ENCODE measurements around the gene POLR3C. TPM values are rescaled to one million over a fixed set of nuclear protein-coding genes. Genes with fewer than 3 reads are reported as not detected.

The POLR3C gene
- total and polyA plus RNA-seq, 2 of the 13 experiments (the other 11 are each of a cell fraction or from before 2014, with no cell fraction given): 15.5 to 24.3 TPM

- TF ChIP-seq TFDP2 (CRISPR knock-in tag; IDR thresholded peaks at IDR 0.05) (peak; percentile 82; the same call in 1 of the 2 replicates), NFAT5 (CRISPR knock-in tag; IDR thresholded peaks at IDR 0.05) (peak; percentile 73; the same call in 1 of the 2 replicates), SRSF4 (IDR thresholded peaks at IDR 0.05; ENCODE audit: low read depth, low read length, poor library complexity, severe bottlenecking) (no peak), ZNF256 (CRISPR knock-in tag; conservative IDR thresholded peaks at IDR 0.05) (0 out of 2 replicates have a peak, but pooled peaks have one; percentile 35), ZNF605 (CRISPR knock-in tag; IDR thresholded peaks at IDR 0.05) (peak; percentile 58; the same call in 1 of the 2 replicates), TFE3 (CRISPR knock-in tag; IDR thresholded peaks at IDR 0.05) (0 out of 2 replicates have a peak, but pooled peaks have one; percentile 57), CEBPZ (IDR thresholded peaks at IDR 0.05; ENCODE audit: low read length) (no peak), NONO (IDR thresholded peaks at IDR 0.05) (no peak), NONO (CRISPR knock-in tag; conservative IDR thresholded peaks at IDR 0.05) (peak; percentile 36; the same call in 1 of the 2 replicates), ZHX1 (CRISPR knock-in tag; IDR thresholded peaks at IDR 0.05; ENCODE audit: low read depth) (peak; percentile 69), PCBP1 (IDR thresholded peaks at IDR 0.05; ENCODE audit: borderline replicate concordance, low read depth, low read length) (no peak), ZNF350 (CRISPR knock-in tag; IDR thresholded peaks at IDR 0.05; ENCODE audit: borderline replicate concordance, low read depth) (peak; percentile 52; the same call in 1 of the 2 replicates)
Measured at GRCh38 chr1:145823565-145824498, at the start of gene POLR3C, which contains the start of gene RNF115 (continued).
